HG02981 (cell line): ENCODE measurements around the gene GUCY1A1.

ENCODE experiments used
- ATAC-seq: cut with Tn5 transposase; IDR thresholded peaks from one replicate; pipeline ENCODE4 v1.9.1; 2021; ENCODE audit warnings: mild to moderate bottlenecking, moderate library complexity; ENCODE audit not compliant: unreplicated experiment

Gene GUCY1A1

GRCh38 chr4:155734065-155734464 lies 67.4 kb downstream of the GUCY1A1 start:
- no peak for ATAC-seq

GRCh38 chr4:155734951-155735350 lies 68.3 kb downstream of the GUCY1A1 start:
- ATAC-seq: no peak

GRCh38 chr4:155735496-155735895 lies 68.8 kb downstream of the GUCY1A1 start:
- ATAC-seq: no peak

GRCh38 chr4:155738548-155738947 lies 71.9 kb downstream of the GUCY1A1 start:
- ATAC-seq: no peak

GRCh38 chr4:155741546-155741945 lies 74.9 kb downstream of the GUCY1A1 start:
- ATAC-seq: no peak

- ATAC-seq: no peak
These were observed 75.8 kb downstream of the GUCY1A1 start for GRCh38 chr4:155742310-155743015.

- ATAC-seq: no peak
These were observed 79.3 kb downstream of the GUCY1A1 start for GRCh38 chr4:155745984-155746383.

- ATAC-seq: no peak
These were observed 81.4 kb downstream of the GUCY1A1 start for GRCh38 chr4:155748039-155748438.

GRCh38 chr4:155749041-155749440 lies 82.4 kb downstream of the GUCY1A1 start:
- ATAC-seq: no peak

- no peak for ATAC-seq
These were observed 84.9 kb downstream of the GUCY1A1 start for GRCh38 chr4:155751569-155751968.

GRCh38 chr4:155757745-155758265 lies 91.2 kb downstream of the GUCY1A1 start:
- no peak for ATAC-seq

GRCh38 chr4:155758481-155759371 lies 92.1 kb downstream of the GUCY1A1 start, which contains the start of gene GUCY1B1:
Gene GUCY1B1 (plus strand): TSS chr4:155759021. CDS start chr4:155759141, 120 bp downstream.
- peak; percentile 96 for ATAC-seq

- peak; percentile 19 for ATAC-seq
These were observed 93.0 kb downstream of the GUCY1A1 start for GRCh38 chr4:155759372-155760252.

- ATAC-seq: no peak
These were observed 94.4 kb downstream of the GUCY1A1 start for GRCh38 chr4:155761047-155761446.

GRCh38 chr4:155761916-155762315 lies 95.3 kb downstream of the GUCY1A1 start:
- ATAC-seq: no peak

GRCh38 chr4:155762334-155762733 lies 95.7 kb downstream of the GUCY1A1 start:
- no peak for ATAC-seq

GRCh38 chr4:155763551-155763950 lies 96.9 kb downstream of the GUCY1A1 start:
- ATAC-seq: no peak

GRCh38 chr4:155765149-155765548 lies 98.5 kb downstream of the GUCY1A1 start:
- no peak for ATAC-seq

- ATAC-seq: no peak
These were observed 100.0 kb downstream of the GUCY1A1 start for GRCh38 chr4:155766622-155767021.

GRCh38 chr4:155768370-155768769 lies 101.7 kb downstream of the GUCY1A1 start:
- ATAC-seq: no peak

- ATAC-seq: peak; percentile 76
These were observed 102.4 kb downstream of the GUCY1A1 start for GRCh38 chr4:155769090-155769489.
